Astrocyte of the cerebellum (primary cell): ENCODE measurements around the gene USP40.

ENCODE experiments used
- DNase-seq: peaks from one replicate; pipeline ENCODE4 v3.0.0-alpha.2; 2011; ENCODE audit warnings: low read depth
- H3K4me3 ChIP-seq: 2 replicates; pipeline ENCODE4 v1.5.1; 2011; ENCODE audit warnings: mild to moderate bottlenecking, low read depth, low read length, moderate library complexity
- CTCF ChIP-seq: IDR thresholded peaks from 2 replicates; pipeline ENCODE4 v1.5.1; 2012; ENCODE audit warnings: low read length, low read depth, moderate library complexity, mild to moderate bottlenecking; ENCODE audit errors: missing control alignments
- in situ Hi-C: cut with HindIII; loops from 2 replicates; pipeline ENCODE4 v1.10.0; 2017; ENCODE audit warnings: low sequenced_read_pairs

USP40 gene

GRCh38 chr2:233453916-233454315, 112.7 kb downstream of the USP40 start:
- DNase-seq: no peak
- H3K4me3 ChIP-seq: no peak overlapping the region
- in situ Hi-C loops: no loop called here
- TF ChIP-seq CTCF: no peak

DNA sequence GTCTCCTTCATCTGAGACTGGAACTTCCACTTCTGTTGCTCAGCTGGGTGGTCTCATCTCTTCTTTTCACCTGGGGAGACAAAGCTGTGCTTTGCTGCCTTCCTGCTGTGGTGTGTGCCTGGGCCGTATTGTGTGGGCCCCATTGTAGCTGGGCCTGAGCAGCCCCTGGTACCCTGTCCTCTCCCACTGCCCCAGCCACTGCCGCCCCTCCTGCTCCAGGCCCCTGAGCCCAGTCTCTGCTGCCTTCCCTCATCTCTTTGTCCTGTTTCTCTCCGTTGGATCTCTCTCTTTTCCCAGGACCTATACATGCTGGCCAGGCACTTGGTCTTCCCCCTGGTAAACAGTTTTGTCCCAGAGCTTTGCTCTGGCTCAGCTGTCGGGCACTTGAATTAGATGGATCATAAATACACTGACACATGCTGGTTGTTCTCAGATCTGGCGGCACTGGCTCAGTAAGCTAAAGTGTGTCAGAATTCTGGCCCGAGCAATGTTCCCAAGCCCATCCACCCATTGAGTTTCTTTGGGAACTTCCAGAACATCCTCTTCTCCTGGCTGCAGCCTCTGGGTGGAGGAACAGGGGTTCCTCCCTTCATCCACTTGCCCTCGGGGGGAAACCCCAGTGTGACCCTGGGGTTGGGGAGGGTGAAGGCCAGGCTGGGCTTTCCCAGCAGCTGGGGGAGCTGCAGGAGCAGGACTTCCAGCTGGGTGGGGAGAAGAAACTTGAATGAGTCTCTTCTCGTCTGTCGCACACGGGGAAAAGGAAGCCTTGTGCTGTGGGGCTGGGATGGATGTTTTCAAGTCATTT, 113.3 kb downstream of the USP40 start:
- no peak for TF ChIP-seq CTCF
- no peak for DNase-seq
- no peak overlapping the region for H3K4me3 ChIP-seq
- in situ Hi-C loops: no loop called here

- H3K4me3 ChIP-seq: no peak overlapping the region
- in situ Hi-C loops: no loop called here
- TF ChIP-seq CTCF: no peak
- DNase-seq: no peak
Measured at GRCh38 chr2:233451950-233452349, 114.6 kb downstream of the USP40 start.

DNA sequence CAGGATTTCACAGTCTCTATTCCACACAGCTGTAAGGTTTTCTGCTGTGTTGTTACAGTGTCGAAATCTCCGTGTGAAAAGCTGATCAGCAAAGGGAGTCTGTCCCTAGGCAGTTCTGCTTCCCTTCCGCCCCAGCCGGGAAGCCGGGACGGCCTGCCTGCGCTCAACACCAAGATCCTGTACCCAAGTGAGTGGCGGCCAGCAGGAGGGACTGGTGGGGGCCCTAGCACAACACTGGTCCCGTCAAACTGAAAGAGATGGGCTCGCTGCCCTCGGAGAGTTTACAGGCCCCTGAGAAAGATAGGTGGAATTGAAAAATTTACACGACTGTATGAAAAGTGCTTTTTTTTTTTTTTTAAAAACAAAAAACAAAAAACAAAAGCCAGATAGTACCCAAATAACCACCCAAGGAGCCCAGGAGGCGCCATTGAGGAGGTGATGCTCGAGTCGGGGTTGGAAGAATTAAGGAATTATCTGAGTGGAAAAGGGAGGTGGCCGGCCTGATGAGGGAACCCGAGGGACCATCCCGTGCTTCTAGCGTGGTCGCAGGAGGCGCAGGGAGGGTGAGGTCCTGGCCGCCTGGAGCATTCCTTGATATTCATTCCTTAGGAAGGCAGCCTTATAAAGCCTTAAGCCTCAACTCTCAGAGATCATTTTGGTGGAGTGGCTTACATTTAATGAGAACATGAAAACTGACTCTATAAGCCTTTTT, 115.6 kb downstream of the USP40 start:
- in situ Hi-C loops: no loop called here
- H3K4me3 ChIP-seq: no peak overlapping the region
- DNase-seq: no peak
- no peak for TF ChIP-seq CTCF

GRCh38 chr2:233449921-233450863, 116.4 kb downstream of the USP40 start:
- no peak for DNase-seq
- no peak overlapping the region for H3K4me3 ChIP-seq
- TF ChIP-seq CTCF: no peak
- in situ Hi-C loops: no loop called here
